NT2/D1 (cell line): ENCODE data around the gene NSD2.

Experiments
- SUZ12 ChIP-seq: IDR thresholded peaks from 2 replicates; pipeline ENCODE4 v1.6.1; 2011; ENCODE audit not compliant: insufficient read length, insufficient read depth; ENCODE audit errors: extremely low read depth
- YY1 ChIP-seq: IDR thresholded peaks from 2 replicates; pipeline ENCODE4 v1.6.1; 2011; ENCODE audit not compliant: insufficient read length, insufficient read depth
- ZNF274 ChIP-seq: IDR thresholded peaks from 2 replicates; pipeline ENCODE4 v1.6.1; 2011; ENCODE audit warnings: mild to moderate bottlenecking, low read depth, low read length

GRCh38 chr4:1922821-1923220 lies 51.6 kb downstream of the NSD2 start:
- no peak for TF ChIP-seq SUZ12
- TF ChIP-seq ZNF274: no peak
- no peak for TF ChIP-seq YY1
